Breast epithelium (tissue), 4 donors: ENCODE data around the gene KCNIP4. TPM values are rescaled to one million over a fixed set of nuclear protein-coding genes. Genes with fewer than 3 reads are reported as not detected.
"Not testable (repeated sequence)": the region's sequence is repeated elsewhere in the genome, so short reads cannot be mapped to it uniquely, and the experiment has no call there.

Source experiments
- DNase-seq, 2 donors: peaks; one replicate each; pipeline ENCODE4 v3.0.0-alpha.2; 2019; ENCODE audit warnings: low spot score in 2 of 2
- H3K27ac ChIP-seq, 2 donors: fragments of 200-600 bp; sonication (generic) in 1 of 2; one replicate each; pipeline ENCODE4 v1.5.1; 2016 to 2019; ENCODE audit warnings: mild to moderate bottlenecking in 1 of 2
- H3K27me3 ChIP-seq, 2 donors: fragments of 200-600 bp; sonication (generic) in 1 of 2; one replicate each; pipeline versions ENCODE4 v1.5.1 to v1.6.0; 2017 to 2019; ENCODE audit warnings: control low read depth in 1 of 2, mild to moderate bottlenecking in 1 of 2
- H3K36me3 ChIP-seq: fragments of 200-600 bp; one replicate; pipeline ENCODE4 v1.5.1; 2019
- H3K4me1 ChIP-seq, 2 donors: fragments of 200-600 bp; sonication (generic); one replicate each; pipeline ENCODE4 v1.5.1; 2016 to 2019; ENCODE audit warnings: control low read depth in 1 of 2
- H3K4me3 ChIP-seq, 3 donors: fragments of 200-600 bp; sonication (generic); 1 replicate in 2 of 3; 2 replicates in 1 of 3; pipeline ENCODE4 v1.5.1; 2016 to 2019; ENCODE audit warnings: mild to moderate bottlenecking in 3 of 3, moderate library complexity in 2 of 3
- H3K9me3 ChIP-seq, 2 donors: fragments of 200-600 bp; sonication (generic) in 1 of 2; one replicate each; pipeline ENCODE4 v1.5.1; 2016 to 2019; ENCODE audit warnings: control low read depth in 1 of 2
- POLR2A ChIP-seq: fragments of 450-650 bp; IDR thresholded peaks from one replicate; pipeline ENCODE4 v1.6.1; 2016; ENCODE audit warnings: antibody characterized with exemption, mild to moderate bottlenecking, moderate library complexity
- POLR2AphosphoS5 ChIP-seq, 3 donors: sonication (generic); formaldehyde crosslinking; IDR thresholded peaks; one replicate each; pipeline ENCODE4 v1.6.1; 2017; ENCODE audit warnings: antibody characterized with exemption in 3 of 3
- intact Hi-C: fragments of 100-400 bp; cut with DNase I; formaldehyde crosslinking; loops from one replicate; pipeline ENCODE4 v1.15.1; 2023; ENCODE audit warnings: low total_unique reads
- total RNA-seq, 3 donors: library from RNA; depleted of rRNA; stranded (reverse); fragments of >200 nt; gene quantifications; one replicate each; pipeline ENCODE4 v1.1.0, GENCODE V29; 2016
- TF ChIP-seq, protein P1 (sequence below), 3 donors: fragments of 450-650 bp; IDR thresholded peaks; one replicate each; pipeline ENCODE4 v1.5.1; 2016 to 2017; ENCODE audit warnings: antibody characterized with exemption in 3 of 3, mild to moderate bottlenecking in 3 of 3, moderate library complexity in 3 of 3

KCNIP4 gene
- total RNA-seq, 3 donors from 2014 or later = 0.44 to 0.66 TPM; not detected in 1

DNA sequence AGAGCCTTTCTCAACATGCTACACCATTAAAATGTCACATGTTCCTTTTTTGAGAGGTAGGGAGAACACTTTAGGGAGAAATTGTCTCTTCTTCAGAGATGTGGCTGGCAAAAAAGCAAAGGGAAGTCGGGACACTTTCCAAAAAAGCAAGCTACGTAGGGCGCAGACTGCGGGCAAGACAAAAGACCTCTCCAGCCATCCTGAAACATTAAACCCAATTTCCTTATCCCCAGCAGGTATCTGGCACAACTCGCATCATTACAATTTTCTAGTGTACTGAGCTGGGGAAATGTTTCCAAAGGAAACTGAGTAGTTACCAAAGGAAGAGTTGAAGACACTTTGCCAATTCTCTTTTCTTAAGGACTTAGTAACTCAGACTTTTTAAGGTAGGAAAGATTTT lies 1132.3 kb downstream of the KCNIP4 start:
- no peak overlapping the region for H3K4me3 ChIP-seq
- no peak overlapping the region for H3K27ac ChIP-seq
- no peaks in the 10 kb centered on the region for H3K36me3 ChIP-seq
- no peaks in the 10 kb centered on the region for H3K4me1 ChIP-seq
- intact Hi-C loops = loop anchor here (5.0 kb wide), 1 partner anchor 1541 kb away; no protein-coding TSS in a partner anchor
- no peak for DNase-seq
- TF ChIP-seq POLR2AphosphoS5 (IDR thresholded peaks at IDR 0.05) (no peak), POLR2A (no peak)
- TF ChIP-seq, protein P1, sequence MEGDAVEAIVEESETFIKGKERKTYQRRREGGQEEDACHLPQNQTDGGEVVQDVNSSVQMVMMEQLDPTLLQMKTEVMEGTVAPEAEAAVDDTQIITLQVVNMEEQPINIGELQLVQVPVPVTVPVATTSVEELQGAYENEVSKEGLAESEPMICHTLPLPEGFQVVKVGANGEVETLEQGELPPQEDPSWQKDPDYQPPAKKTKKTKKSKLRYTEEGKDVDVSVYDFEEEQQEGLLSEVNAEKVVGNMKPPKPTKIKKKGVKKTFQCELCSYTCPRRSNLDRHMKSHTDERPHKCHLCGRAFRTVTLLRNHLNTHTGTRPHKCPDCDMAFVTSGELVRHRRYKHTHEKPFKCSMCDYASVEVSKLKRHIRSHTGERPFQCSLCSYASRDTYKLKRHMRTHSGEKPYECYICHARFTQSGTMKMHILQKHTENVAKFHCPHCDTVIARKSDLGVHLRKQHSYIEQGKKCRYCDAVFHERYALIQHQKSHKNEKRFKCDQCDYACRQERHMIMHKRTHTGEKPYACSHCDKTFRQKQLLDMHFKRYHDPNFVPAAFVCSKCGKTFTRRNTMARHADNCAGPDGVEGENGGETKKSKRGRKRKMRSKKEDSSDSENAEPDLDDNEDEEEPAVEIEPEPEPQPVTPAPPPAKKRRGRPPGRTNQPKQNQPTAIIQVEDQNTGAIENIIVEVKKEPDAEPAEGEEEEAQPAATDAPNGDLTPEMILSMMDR (IDR thresholded peaks at IDR 0.05) = no peak
- no peaks in the 10 kb centered on the region for H3K27me3 ChIP-seq
- no peaks in the 10 kb centered on the region for H3K9me3 ChIP-seq

DNA sequence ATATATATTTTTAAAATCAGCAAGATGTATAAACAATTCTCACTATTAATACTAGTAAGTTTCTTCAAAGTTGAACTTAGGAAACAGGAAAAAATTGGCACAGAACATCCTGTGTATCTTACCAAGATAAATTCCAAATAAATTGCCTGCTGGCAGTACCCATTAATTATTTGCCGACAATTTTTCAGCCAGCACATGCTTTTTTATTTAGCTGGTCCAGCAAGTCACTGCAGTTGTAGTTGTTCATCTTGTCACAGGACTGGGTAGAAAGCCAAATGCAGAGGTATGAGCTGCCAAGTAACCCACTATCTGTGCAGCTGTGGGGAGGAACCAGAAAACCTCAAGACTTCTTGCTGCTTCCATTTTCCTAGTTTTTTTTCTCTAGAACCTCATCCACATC lies 1134.9 kb downstream of the KCNIP4 start:
- Histone ChIP-seq H3K4me1 (no peaks in the 10 kb centered on the region), H3K27me3 (no peaks in the 10 kb centered on the region), H3K27ac (no peak overlapping the region), H3K36me3 (no peaks in the 10 kb centered on the region), H3K9me3 (no peaks in the 10 kb centered on the region), H3K4me3 (no peak overlapping the region)
- intact Hi-C loops = no loop called here
- no peak for DNase-seq
- no peak for TF ChIP-seq POLR2A
- TF ChIP-seq POLR2AphosphoS5 (IDR thresholded peaks at IDR 0.05) = no peak
- TF ChIP-seq, protein P1 (IDR thresholded peaks at IDR 0.05) = no peak

DNA sequence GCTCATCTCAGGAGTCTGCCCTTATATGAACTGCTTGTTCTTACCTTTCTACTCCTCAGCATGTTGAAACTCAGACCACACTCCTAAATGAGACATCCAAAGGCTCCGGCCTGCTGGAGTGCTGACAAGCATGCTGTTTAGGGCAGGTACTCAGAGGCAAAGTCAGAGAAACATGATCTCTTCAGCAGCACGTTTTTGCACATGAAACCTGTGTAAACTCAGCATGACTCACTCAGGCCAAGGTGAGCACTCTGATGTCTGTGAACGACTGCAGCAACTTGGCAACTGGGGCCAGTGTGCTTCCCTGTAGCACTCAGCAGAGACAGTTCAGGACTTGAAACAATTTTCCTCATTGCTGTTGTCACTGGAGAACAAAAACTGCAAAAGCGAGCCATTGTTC lies 1138.8 kb downstream of the KCNIP4 start:
- H3K27ac ChIP-seq = no peak overlapping the region
- H3K4me3 ChIP-seq = no peak overlapping the region

DNA sequence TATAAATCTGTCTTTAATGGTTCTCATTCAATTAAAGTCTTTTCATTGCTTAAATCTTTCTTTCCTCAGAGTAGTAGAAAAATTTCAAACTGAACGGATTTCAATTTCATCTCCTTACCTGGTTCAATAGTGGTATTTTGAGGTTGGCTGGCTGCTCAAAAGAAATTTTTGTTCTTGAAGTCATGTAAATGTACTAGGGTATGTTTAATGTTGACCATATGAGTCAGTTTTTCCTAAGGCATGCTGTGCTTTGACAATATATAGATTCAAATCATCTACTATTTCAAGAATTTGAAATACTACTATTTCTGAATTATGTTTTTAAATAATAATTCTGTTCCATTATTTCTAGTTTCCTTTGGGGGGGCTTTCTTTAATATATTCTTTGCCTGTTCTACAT lies 1142.9 kb downstream of the KCNIP4 start:
- no peak for DNase-seq
- TF ChIP-seq POLR2AphosphoS5 (IDR thresholded peaks at IDR 0.05) (no peak), POLR2A (no peak)
- TF ChIP-seq, protein P1 (IDR thresholded peaks at IDR 0.05) = no peak
- Histone ChIP-seq H3K36me3 (no peaks in the 10 kb centered on the region), H3K9me3 (peaks cover 0 to 4% of the 10 kb centered on the region in 2 donors), H3K4me1 (no peaks in the 10 kb centered on the region), H3K4me3 (no peak overlapping the region), H3K27me3 (no peaks in the 10 kb centered on the region), H3K27ac (no peak overlapping the region)
- intact Hi-C loops = no loop called here

More for the DNA sequence above, 1138.8 kb downstream of the KCNIP4 start:
- H3K27me3 ChIP-seq = no peaks in the 10 kb centered on the region
- intact Hi-C loops = no loop called here
- TF ChIP-seq, protein P1 (IDR thresholded peaks at IDR 0.05) = no peak
- TF ChIP-seq POLR2A (no peak), POLR2AphosphoS5 (IDR thresholded peaks at IDR 0.05) (no peak)
- H3K4me1 ChIP-seq = no peaks in the 10 kb centered on the region
- H3K9me3 ChIP-seq = no peaks in the 10 kb centered on the region
- H3K36me3 ChIP-seq = no peaks in the 10 kb centered on the region
- peak in 1 of 2 donors; percentile 29 for DNase-seq

DNA sequence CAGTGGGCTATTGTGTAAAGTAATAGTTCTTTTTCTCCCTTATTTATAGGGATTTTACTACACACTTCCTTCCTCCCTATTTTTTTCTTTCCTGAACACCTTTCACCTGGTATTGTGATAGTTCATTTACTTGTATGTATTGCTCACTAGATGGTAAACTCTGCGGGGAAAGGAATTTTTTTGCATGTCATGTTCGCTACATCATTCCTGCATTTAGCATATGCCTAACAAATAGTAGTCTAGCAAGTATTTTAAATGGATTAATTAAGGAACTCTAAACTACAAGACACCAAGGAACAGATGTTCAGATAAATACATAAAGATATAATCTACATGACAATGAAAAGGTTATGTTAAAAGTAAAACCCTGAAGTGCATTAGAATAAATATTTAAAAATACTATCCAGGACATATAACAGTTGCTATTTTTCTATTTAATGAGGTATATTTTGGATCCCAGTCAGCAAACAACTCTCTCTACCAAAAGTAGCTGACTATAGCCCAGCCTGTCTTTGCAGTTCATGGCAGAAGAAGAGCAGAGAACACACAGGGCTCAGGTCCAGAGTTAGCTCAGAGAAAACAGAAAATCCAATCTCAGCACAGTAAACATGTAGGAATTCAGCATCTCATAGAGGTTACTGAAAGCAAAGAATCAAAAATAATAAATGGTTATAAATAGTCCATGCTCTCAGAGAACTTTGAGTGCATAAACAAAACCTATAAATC lies 1160.5 kb downstream of the KCNIP4 start:
- Histone ChIP-seq H3K27ac (no peak overlapping the region), H3K4me1 (no peaks in the 10 kb centered on the region), H3K9me3 (peaks cover 0 to 6% of the 10 kb centered on the region in 2 donors), H3K27me3 (no peaks in the 10 kb centered on the region), H3K36me3 (no peaks in the 10 kb centered on the region), H3K4me3 (no peak overlapping the region)
- no peak for DNase-seq
- intact Hi-C loops = no loop called here
- TF ChIP-seq POLR2AphosphoS5 (IDR thresholded peaks at IDR 0.05) (no peak), POLR2A (no peak)
- TF ChIP-seq, protein P1 (IDR thresholded peaks at IDR 0.05) = no peak

DNA sequence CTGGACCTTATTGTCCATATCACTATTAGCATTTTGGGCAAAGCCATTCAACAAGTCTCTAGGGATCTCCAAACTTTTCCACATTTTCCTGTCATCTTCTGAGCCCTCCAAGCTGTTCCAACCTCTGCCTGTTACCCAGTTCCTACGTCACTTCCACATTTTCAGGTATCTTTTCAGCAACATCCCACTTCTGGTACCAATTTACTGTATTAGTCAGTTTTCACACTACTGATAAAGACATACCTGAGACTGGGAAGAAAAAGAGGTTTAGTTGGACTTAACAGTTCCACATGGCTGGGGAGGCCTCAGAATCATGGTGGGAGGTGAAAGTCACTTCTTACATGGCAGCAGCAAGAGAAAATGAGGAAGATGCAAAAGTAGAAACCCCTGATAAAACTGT lies 1165.4 kb downstream of the KCNIP4 start:
- H3K36me3 ChIP-seq, intact Hi-C loops, H3K4me3 ChIP-seq, H3K4me1 ChIP-seq, H3K27ac ChIP-seq, H3K27me3 ChIP-seq, DNase-seq: not testable (repeated sequence)
- H3K9me3 ChIP-seq = peaks cover 11 to 23% of the 10 kb centered on the region in 2 donors
